Ishikawa (cell line): ENCODE results near the gene TRHDE.

Source experiments
- CEBPB ChIP-seq: IDR thresholded peaks from 2 replicates; pipeline ENCODE4 v1.6.1; 2012
- CREB1 ChIP-seq: IDR thresholded peaks from 2 replicates; pipeline ENCODE4 v1.6.1; 2012; ENCODE audit warnings: low read depth
- EP300 ChIP-seq: IDR thresholded peaks from 2 replicates; pipeline ENCODE4 v1.6.1; 2012; ENCODE audit warnings: borderline replicate concordance
- FOXM1 ChIP-seq: IDR thresholded peaks from 2 replicates; pipeline ENCODE4 v1.6.1; 2012; ENCODE audit warnings: low read depth, borderline replicate concordance
- MAX ChIP-seq: IDR thresholded peaks from 2 replicates; pipeline ENCODE4 v1.6.1; 2012
- NFIC ChIP-seq: IDR thresholded peaks from 2 replicates; pipeline ENCODE4 v1.6.1; 2012
- RAD21 ChIP-seq: IDR thresholded peaks from 2 replicates; pipeline ENCODE4 v1.6.1; 2012; ENCODE audit warnings: low read depth
- REST ChIP-seq: IDR thresholded peaks from 2 replicates; pipeline ENCODE4 v1.6.1; 2012; ENCODE audit warnings: low read depth, mild to moderate bottlenecking
- TAF1 ChIP-seq: IDR thresholded peaks from 2 replicates; pipeline ENCODE4 v1.6.1; 2012; ENCODE audit warnings: low read depth, mild to moderate bottlenecking
- TCF12 ChIP-seq: IDR thresholded peaks from 2 replicates; pipeline ENCODE4 v1.6.1; 2012; ENCODE audit warnings: low read depth
- YY1 ChIP-seq: IDR thresholded peaks from 2 replicates; pipeline ENCODE4 v1.6.1; 2012; ENCODE audit warnings: low read depth
- ZBTB7A ChIP-seq: IDR thresholded peaks from 2 replicates; pipeline ENCODE4 v1.6.1; 2012; ENCODE audit warnings: low read depth

- no peak for TF ChIP-seq RAD21
- TF ChIP-seq YY1: no peak
- TF ChIP-seq FOXM1: no peak
- TF ChIP-seq REST: no peak
- TF ChIP-seq NFIC: no peak
- TF ChIP-seq EP300: no peak
- no peak for TF ChIP-seq TAF1
- no peak for TF ChIP-seq CREB1
- TF ChIP-seq CEBPB: no peak
- TF ChIP-seq TCF12: no peak
- no peak for TF ChIP-seq ZBTB7A
- TF ChIP-seq MAX: no peak
Measured at GRCh38 chr12:72296389-72296788, 24.2 kb downstream of the TRHDE start.
